Activated T-cell treated with anti-CD3 and anti-CD28 coated beads for 48 hours (primary cell): Measurements from ENCODE around the gene PTPN23.

ENCODE experiments used
- DNase-seq: peaks from one replicate; pipeline ENCODE4 v3.0.0-alpha.2; 2020; ENCODE audit warnings: low read depth

PTPN23 gene

GRCh38 chr3:47420511-47421484 lies 40.0 kb downstream of the PTPN23 start:
- peak; percentile 84 for DNase-seq

- DNase-seq: peak; percentile 23
These were observed 41.2 kb downstream of the PTPN23 start for GRCh38 chr3:47421741-47422649.

GRCh38 chr3:47422743-47423142 lies 41.9 kb downstream of the PTPN23 start:
- DNase-seq: no peak

- DNase-seq: no peak
These were observed 42.8 kb downstream of the PTPN23 start for GRCh38 chr3:47423548-47424145.

- no peak for DNase-seq
These were observed 43.9 kb downstream of the PTPN23 start for GRCh38 chr3:47424434-47425382.

GRCh38 chr3:47425383-47425778 lies 44.6 kb downstream of the PTPN23 start:
- DNase-seq: no peak

- DNase-seq: no peak
These were observed 45.1 kb downstream of the PTPN23 start for GRCh38 chr3:47425959-47426358.

GRCh38 chr3:47427866-47428265 lies 47.0 kb downstream of the PTPN23 start:
- no peak for DNase-seq

GRCh38 chr3:47428662-47429061 lies 47.8 kb downstream of the PTPN23 start:
- no peak for DNase-seq

GRCh38 chr3:47429476-47430270 lies 48.9 kb downstream of the PTPN23 start:
- DNase-seq: no peak

GRCh38 chr3:47430606-47431005 lies 49.8 kb downstream of the PTPN23 start:
- no peak for DNase-seq

GRCh38 chr3:47431225-47431624 lies 50.4 kb downstream of the PTPN23 start:
- no peak for DNase-seq

GRCh38 chr3:47432673-47433072 lies 51.9 kb downstream of the PTPN23 start:
- DNase-seq: no peak

- DNase-seq: no peak
These were observed 53.0 kb downstream of the PTPN23 start for GRCh38 chr3:47433796-47434195.

- no peak for DNase-seq
These were observed 54.0 kb downstream of the PTPN23 start for GRCh38 chr3:47434849-47435248.

- DNase-seq: no peak
These were observed 55.4 kb downstream of the PTPN23 start for GRCh38 chr3:47436180-47436579.

- DNase-seq: no peak
These were observed 59.3 kb downstream of the PTPN23 start for GRCh38 chr3:47440131-47440530.

GRCh38 chr3:47441796-47442551 lies 61.2 kb downstream of the PTPN23 start:
- DNase-seq: no peak

- no peak for DNase-seq
These were observed 62.8 kb downstream of the PTPN23 start for GRCh38 chr3:47443611-47443995.

GRCh38 chr3:47444103-47444502 lies 63.3 kb downstream of the PTPN23 start:
- DNase-seq: no peak
